Measurements from ENCODE around the gene MEFV.

Gene MEFV

GRCh38 chr16:3268294-3268693 is 11.9 kb upstream of the MEFV start:
- no peak for DNase-seq (ENCODE audit: low spot score)

DNA sequence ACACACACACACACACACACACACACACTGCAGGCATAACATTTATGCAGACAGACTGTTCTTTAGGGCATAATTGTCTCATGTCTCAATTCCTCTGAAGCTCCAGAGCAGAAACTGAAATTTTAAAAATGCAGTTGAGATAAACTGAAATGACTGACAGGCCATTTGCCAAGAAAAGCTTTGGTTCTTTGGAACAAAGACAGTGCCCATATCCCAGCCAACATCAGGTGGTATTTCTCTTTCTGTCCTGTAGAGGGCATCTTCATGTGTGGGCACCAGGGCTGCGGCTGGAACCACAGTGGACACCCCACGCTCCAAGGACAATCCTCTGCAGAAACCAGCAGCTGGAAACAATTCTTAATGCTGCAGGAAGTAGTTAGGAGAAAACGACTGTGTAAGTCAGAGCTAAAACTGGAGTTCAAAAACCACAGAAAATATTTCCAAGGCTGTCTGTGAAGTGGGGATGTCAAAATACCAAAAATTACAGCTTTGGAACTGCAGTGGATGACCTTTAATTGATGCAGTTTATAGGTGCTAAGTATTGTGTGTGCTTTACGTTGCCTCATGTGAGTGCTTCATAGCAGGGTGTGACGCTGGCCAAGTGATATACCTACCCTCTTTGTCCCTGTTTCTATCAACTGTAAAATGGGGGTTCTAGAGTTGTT is 10.6 kb upstream of the MEFV start:
- peak; percentile 30 for DNase-seq (ENCODE audit: low spot score)

GRCh38 chr16:3264137-3265036 is 8.0 kb upstream of the MEFV start:
- peak; percentile 96 for DNase-seq (ENCODE audit: low spot score)

- DNase-seq (ENCODE audit: low spot score), result no peak
These were observed 6.1 kb upstream of the MEFV start for GRCh38 chr16:3262517-3262916.

- DNase-seq (ENCODE audit: low spot score), result no peak
These were observed 3.4 kb upstream of the MEFV start for GRCh38 chr16:3259836-3260235.

GRCh38 chr16:3256866-3257465 is 533 bp upstream of the MEFV start:
- no peak for DNase-seq (ENCODE audit: low spot score)

GRCh38 chr16:3254309-3254708 is 2.1 kb downstream of the MEFV start:
- no peak for DNase-seq (ENCODE audit: low spot score)

GRCh38 chr16:3252967-3253366 is 3.5 kb downstream of the MEFV start:
- DNase-seq (ENCODE audit: low spot score), result no peak

GRCh38 chr16:3249451-3249850 is 7.0 kb downstream of the MEFV start:
- no peak for DNase-seq (ENCODE audit: low spot score)

DNA sequence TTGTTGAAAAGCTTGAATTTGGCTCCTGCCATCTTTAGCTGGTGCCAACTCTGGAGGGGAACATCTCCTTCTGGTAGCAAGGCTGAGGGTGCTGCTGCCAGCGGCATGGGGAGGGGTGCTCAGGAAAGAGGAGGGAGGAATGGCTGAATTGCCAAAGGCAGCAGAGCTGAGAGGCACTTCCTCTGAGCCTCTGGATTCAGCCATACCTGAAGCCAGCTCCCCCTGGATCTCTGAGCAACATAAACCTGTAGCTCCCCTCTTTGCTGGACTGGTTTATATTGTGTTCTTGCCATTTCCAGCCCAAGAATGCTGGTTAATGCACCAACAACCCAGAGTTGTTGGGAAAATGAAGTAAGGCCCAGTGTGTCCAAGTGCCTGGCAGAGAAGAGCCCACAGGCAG is 7.4 kb downstream of the MEFV start:
- no peak for DNase-seq (ENCODE audit: low spot score)

- DNase-seq (ENCODE audit: low spot score), result no peak
These were observed 7.8 kb downstream of the MEFV start for GRCh38 chr16:3248596-3248995.

GRCh38 chr16:3246876-3247275 is 9.6 kb downstream of the MEFV start:
- DNase-seq (ENCODE audit: low spot score), result no peak

DNA sequence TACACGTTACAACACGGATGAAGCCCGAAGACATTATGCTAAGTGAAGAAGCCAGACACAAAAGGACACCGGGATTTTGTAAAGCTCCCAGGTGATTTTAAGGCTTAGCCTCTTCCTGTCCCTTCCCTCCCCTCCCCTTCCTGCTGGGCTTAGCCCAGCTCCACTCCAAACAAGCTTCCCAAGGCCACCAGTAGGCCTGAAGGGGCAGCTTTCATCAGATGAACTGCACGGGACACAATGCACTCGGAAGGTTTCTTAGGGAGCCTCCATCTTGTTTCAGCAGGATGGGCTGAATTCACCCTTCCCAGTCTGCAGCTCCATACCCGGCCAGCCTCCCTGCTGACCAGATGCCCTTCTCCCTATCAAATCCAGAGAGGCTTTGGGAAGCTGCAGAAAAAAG is 10.4 kb downstream of the MEFV start:
- DNase-seq (ENCODE audit: low spot score), result no peak

DNA sequence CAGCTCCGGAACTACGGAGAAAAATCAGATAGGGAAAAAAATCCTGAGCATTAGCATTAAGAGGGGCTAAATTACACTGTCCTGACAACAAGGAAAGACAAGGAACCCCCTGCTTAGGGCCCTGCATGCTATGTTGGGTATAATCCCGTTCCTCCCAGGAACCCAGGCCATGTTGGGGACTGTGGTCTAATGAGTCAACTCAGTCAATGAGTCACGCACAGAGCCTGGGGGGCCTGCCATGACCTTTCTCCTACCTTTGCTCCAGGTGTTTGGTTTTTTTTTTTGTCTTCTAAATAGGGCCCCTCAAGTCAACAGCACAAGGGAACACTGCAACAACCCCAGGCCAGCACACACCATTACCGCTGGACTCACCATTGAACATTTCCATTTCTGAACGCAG is 12.6 kb downstream of the MEFV start:
- no peak for DNase-seq (ENCODE audit: low spot score)

- no peak for DNase-seq (ENCODE audit: low spot score)
These were observed 13.7 kb downstream of the MEFV start for GRCh38 chr16:3242709-3243108.

- DNase-seq (ENCODE audit: low spot score), result no peak
These were observed 14.7 kb downstream of the MEFV start for GRCh38 chr16:3241761-3242160.

GRCh38 chr16:3235856-3236669 is 20.4 kb downstream of the MEFV start:
- DNase-seq (ENCODE audit: low spot score), result no peak

GRCh38 chr16:3234857-3235561 is 21.4 kb downstream of the MEFV start, which contains the start of gene ZNF200:
Gene ZNF200 (minus strand): TSS chr16:3235158. CDS start chr16:3233755, 1,403 bp downstream.
- DNase-seq (ENCODE audit: low spot score), result peak; percentile 93

- DNase-seq (ENCODE audit: low spot score), result no peak
These were observed 21.9 kb downstream of the MEFV start for GRCh38 chr16:3234543-3234856.

- DNase-seq (ENCODE audit: low spot score), result no peak
These were observed 32.4 kb downstream of the MEFV start for GRCh38 chr16:3223913-3224515.

DNA sequence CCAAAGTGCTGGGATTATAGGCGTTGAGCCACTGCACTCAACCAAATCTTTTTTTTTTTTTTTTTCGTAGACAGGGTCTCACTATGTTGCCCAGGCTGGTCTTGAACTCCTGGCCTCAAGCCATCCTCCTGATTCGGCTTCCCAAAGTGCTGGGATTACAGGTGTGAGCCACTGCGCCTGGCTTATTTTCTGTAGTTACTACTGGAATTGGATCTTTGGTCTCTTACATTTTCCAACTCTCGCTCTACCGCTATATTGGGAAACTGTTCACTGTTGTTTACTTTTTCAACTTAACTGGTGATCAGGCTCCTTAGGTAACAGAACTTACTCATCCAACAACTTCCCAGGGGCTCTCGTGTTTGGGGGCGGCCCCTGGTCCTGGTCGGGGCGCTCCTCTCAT is 35.6 kb downstream of the MEFV start:
- DNase-seq (ENCODE audit: low spot score), result no peak
